Liver (tissue), 9 donors: ENCODE results near the gene TOX2. TPM values are rescaled to one million over a fixed set of nuclear protein-coding genes. Genes with fewer than 3 reads are reported as not detected.

Experiments used
- DNase-seq: peaks from one replicate; pipeline ENCODE4 v3.0.0-alpha.2; 2017; ENCODE audit warnings: low spot score
- H3K27ac ChIP-seq, 2 donors: one replicate each; pipeline ENCODE4 v1.7.0; 2013; ENCODE audit warnings: inconsistent platforms in 2 of 2, low read length in 2 of 2, control low read depth in 1 of 2, low read depth in 1 of 2, mild to moderate bottlenecking in 1 of 2
- H3K27me3 ChIP-seq, 4 donors: one replicate each; pipeline versions ENCODE4 v1.6.1 to v1.7.0; 2013; ENCODE audit warnings: low read length in 3 of 4, inconsistent platforms in 1 of 4, mild to moderate bottlenecking in 1 of 4, moderate library complexity in 1 of 4; ENCODE audit not compliant: control insufficient read depth in 4 of 4, insufficient read depth in 4 of 4
- H3K36me3 ChIP-seq, 4 donors: one replicate each; pipeline versions ENCODE4 v1.6.1 to v1.7.0; 2013; ENCODE audit warnings: low read length in 3 of 4, mild to moderate bottlenecking in 3 of 4, low read depth in 1 of 4, moderate library complexity in 1 of 4; ENCODE audit not compliant: control insufficient read depth in 4 of 4, insufficient read depth in 3 of 4
- H3K4me1 ChIP-seq, 4 donors: one replicate each; pipeline versions ENCODE4 v1.6.1 to v1.7.0; 2013; ENCODE audit warnings: low read length in 3 of 4, mild to moderate bottlenecking in 3 of 4, moderate library complexity in 1 of 4; ENCODE audit not compliant: control insufficient read depth in 4 of 4, insufficient read depth in 4 of 4
- H3K4me3 ChIP-seq, 3 donors: one replicate each; pipeline versions ENCODE4 v1.6.1 to v1.7.0; 2013; ENCODE audit warnings: low read length in 3 of 3, control low read depth in 1 of 3, low read depth in 1 of 3, mild to moderate bottlenecking in 1 of 3
- H3K9ac ChIP-seq, 2 donors: one replicate each; pipeline ENCODE4 v1.7.0; 2013; ENCODE audit warnings: low read length in 2 of 2, mild to moderate bottlenecking in 2 of 2, moderate library complexity in 2 of 2, control low read depth in 1 of 2, low read depth in 1 of 2
- H3K9me3 ChIP-seq, 4 donors: one replicate each; pipeline versions ENCODE4 v1.6.1 to v1.7.0; 2013; ENCODE audit warnings: low read length in 3 of 4; ENCODE audit not compliant: control insufficient read depth in 4 of 4
- FOXA2 ChIP-seq: IDR thresholded peaks from 2 replicates; pipeline ENCODE4 v1.6.1; 2016; ENCODE audit warnings: antibody characterized with exemption
- RAD21 ChIP-seq, 2 donors: IDR thresholded peaks; 2 replicates each; pipeline ENCODE4 v1.6.1; 2016; ENCODE audit warnings: antibody characterized with exemption in 2 of 2, mild to moderate bottlenecking in 2 of 2
- RXRA ChIP-seq, 2 donors: IDR thresholded peaks; 2 replicates each; pipeline ENCODE4 v1.6.1; 2017 to 2018; ENCODE audit warnings: antibody characterized with exemption in 2 of 2, mild to moderate bottlenecking in 1 of 2
- TAF1 ChIP-seq: conservative IDR thresholded peaks from 2 replicates; pipeline ENCODE4 v1.6.1; 2016; ENCODE audit warnings: antibody characterized with exemption, mild to moderate bottlenecking
- YY1 ChIP-seq: IDR thresholded peaks from 2 replicates; pipeline ENCODE4 v1.6.1; 2016; ENCODE audit warnings: antibody characterized with exemption, mild to moderate bottlenecking
- WGBS: extraction: QIAGEN DNeasy Blood & Tissue Kit; methylation state at CpG from one replicate; pipeline ENCODE4 v1.1.7; 2013; 5-methylcytosine and 5-hydroxymethylcytosine counted together
- polyA plus RNA-seq, 2 donors: library from polyadenylated mRNA; stranded (reverse) in 1 of 2; unstranded in 1 of 2; fragments of 200-250 nt in 1 of 2; fragments of >200 nt in 1 of 2; fragmentation: Nextera tagmentation in 1 of 2; extraction: Ambion mirVana in 1 of 2; gene quantifications; one replicate each; pipeline versions ENCODE4 v1.2.1 to v1.2.3, GENCODE V29; 2013 to 2015
- total RNA-seq, 2 donors: library from RNA; depleted of rRNA; stranded (reverse); fragments of >200 nt; gene quantifications; one replicate each; pipeline ENCODE4 v1.2.3, GENCODE V29; 2014
- TF ChIP-seq, protein P1 (sequence below): IDR thresholded peaks from 2 replicates; pipeline ENCODE4 v1.6.1; 2016; ENCODE audit warnings: antibody characterized with exemption
- TF ChIP-seq, protein P2 (sequence below): IDR thresholded peaks from 2 replicates; pipeline ENCODE4 v1.6.1; 2016; ENCODE audit warnings: antibody characterized with exemption
- donor health status: healthy.
- donor health status: healthy.
- donor health status: healthy.
- donor health status: healthy.
- donor health status: healthy.

The TOX2 gene
- total and polyA plus RNA-seq, 4 donors = 0.33 to 2.7 (median 1.4) TPM

DNA sequence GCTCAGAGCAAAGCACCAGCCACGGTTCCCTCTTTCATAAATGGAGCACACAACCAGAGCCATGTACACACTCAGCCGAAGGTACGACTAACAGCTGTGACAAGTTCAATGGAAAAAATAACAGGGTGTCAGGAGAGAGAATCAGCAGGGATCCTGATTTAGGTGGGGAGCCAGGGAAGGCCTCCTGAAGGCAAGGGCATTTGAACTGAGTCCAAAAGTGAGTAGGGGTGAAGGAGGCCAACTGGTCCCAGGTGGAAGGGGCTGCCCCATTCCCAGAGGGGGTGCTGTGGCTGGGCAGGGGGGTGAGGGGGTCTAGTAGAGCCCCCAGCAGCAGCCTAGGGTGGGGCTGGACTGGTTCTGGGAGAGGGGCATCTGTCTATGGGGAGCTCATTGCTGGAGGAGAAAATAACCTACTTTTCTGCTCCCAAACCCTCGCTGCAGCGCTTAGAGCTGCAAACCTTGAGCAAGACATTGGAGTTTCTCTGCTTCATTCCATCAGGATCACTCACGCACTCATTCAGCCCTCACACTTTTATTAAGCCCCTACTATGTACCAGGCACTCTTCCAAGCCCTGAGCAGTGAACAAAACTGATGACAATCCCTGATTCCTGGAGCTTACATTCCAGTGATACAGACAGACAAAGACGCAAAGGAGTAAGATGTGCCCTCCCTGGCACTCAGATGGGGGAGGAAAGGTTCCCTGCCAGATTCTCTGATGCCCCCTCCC, 113.5 kb downstream of the TOX2 start:
- no peak overlapping the region for H3K4me3 ChIP-seq
- peaks cover 0 to 3% (median 0%) of the 10 kb centered on the region in 4 donors for H3K27me3 ChIP-seq
- no peaks in the 10 kb centered on the region for H3K36me3 ChIP-seq
- DNase-seq = no peak
- TF ChIP-seq YY1 (no peak), RXRA (IDR thresholded peaks at IDR 0.05) (no peak)
- H3K9me3 ChIP-seq = no peaks in the 10 kb centered on the region
- 85% methylated on average over 7 of the region's 7 CpGs for WGBS
- H3K27ac ChIP-seq = no peak overlapping the region
- H3K9ac ChIP-seq = no peak overlapping the region
- H3K4me1 ChIP-seq = no peaks in the 10 kb centered on the region

GRCh38 chr20:44028868-44029847, 114.5 kb downstream of the TOX2 start:
- H3K27me3 ChIP-seq = no peaks in the 10 kb centered on the region
- H3K27ac ChIP-seq = no peak overlapping the region
- H3K36me3 ChIP-seq = no peaks in the 10 kb centered on the region
- H3K9ac ChIP-seq = no peak overlapping the region
- H3K4me3 ChIP-seq = no peak overlapping the region
- H3K9me3 ChIP-seq = no peaks in the 10 kb centered on the region
- DNase-seq = no peak
- TF ChIP-seq FOXA2 = no peak
- H3K4me1 ChIP-seq = no peaks in the 10 kb centered on the region
- 68% methylated on average over 14 of the region's 14 CpGs for WGBS

DNA sequence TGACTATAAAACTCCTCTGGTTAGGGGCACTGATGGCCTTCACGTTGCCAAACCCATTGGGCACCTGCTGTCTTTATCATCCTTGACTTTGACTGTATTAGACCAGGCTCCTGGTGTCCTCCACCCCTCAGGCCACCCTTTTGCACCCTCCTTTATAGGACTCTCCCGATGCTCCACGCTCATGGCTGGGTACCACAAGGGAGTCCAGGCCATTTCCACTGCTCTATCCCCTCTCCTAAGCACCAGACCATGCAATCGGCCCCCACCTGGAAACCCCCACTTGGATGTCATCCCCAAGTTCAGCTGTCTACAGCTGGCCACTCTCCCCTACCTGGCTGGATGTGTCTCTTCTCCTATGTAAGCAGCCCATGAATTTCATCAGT, 115.2 kb downstream of the TOX2 start:
- H3K4me3 ChIP-seq = no peak overlapping the region
- no peaks in the 10 kb centered on the region for H3K4me1 ChIP-seq
- no peak for DNase-seq
- no peaks in the 10 kb centered on the region for H3K27me3 ChIP-seq
- H3K9ac ChIP-seq = no peak overlapping the region
- no peaks in the 10 kb centered on the region for H3K9me3 ChIP-seq
- H3K36me3 ChIP-seq = no peaks in the 10 kb centered on the region
- 83% methylated on average over 4 of the region's 4 CpGs for WGBS
- TF ChIP-seq RAD21 (IDR thresholded peaks at IDR 0.05) (no peak), FOXA2 (no peak), TAF1 (no peak)
- TF ChIP-seq, protein P1, sequence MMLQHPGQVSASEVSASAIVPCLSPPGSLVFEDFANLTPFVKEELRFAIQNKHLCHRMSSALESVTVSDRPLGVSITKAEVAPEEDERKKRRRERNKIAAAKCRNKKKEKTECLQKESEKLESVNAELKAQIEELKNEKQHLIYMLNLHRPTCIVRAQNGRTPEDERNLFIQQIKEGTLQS = no peak
- TF ChIP-seq, protein P2, sequence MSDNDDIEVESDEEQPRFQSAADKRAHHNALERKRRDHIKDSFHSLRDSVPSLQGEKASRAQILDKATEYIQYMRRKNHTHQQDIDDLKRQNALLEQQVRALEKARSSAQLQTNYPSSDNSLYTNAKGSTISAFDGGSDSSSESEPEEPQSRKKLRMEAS = no peak
- no peak overlapping the region for H3K27ac ChIP-seq

- no peaks in the 10 kb centered on the region for H3K4me1 ChIP-seq
- no peak overlapping the region for H3K9ac ChIP-seq
- no peak for DNase-seq
- H3K27ac ChIP-seq = no peak overlapping the region
- no peaks in the 10 kb centered on the region for H3K36me3 ChIP-seq
- TF ChIP-seq, protein P2 = no peak
- no peaks in the 10 kb centered on the region for H3K27me3 ChIP-seq
- H3K9me3 ChIP-seq = no peaks in the 10 kb centered on the region
- WGBS = 62% methylated on average over 2 of the region's 2 CpGs
- no peak overlapping the region for H3K4me3 ChIP-seq
Observed at GRCh38 chr20:44030394-44030793, 115.7 kb downstream of the TOX2 start.
